CD4-positive, alpha-beta T cell treated with Interferon gamma for 1 hour (primary cell): ENCODE data around the gene GBX1.

Experiments used
- DNase-seq: peaks from one replicate; pipeline ENCODE4 v3.0.0-alpha.2; 2020

GBX1 gene

GRCh38 chr7:151138153-151138851 is 29.2 kb downstream of the GBX1 start:
- DNase-seq, result no peak

GRCh38 chr7:151137791-151138152 is 29.7 kb downstream of the GBX1 start:
- DNase-seq, result no peak

- DNase-seq, result no peak
These were observed 30.3 kb downstream of the GBX1 start for GRCh38 chr7:151137076-151137675.

GRCh38 chr7:151135866-151136843 is 31.3 kb downstream of the GBX1 start:
- DNase-seq, result no peak

- no peak for DNase-seq
These were observed 32.0 kb downstream of the GBX1 start for GRCh38 chr7:151135525-151135845.

- DNase-seq, result no peak
These were observed 32.6 kb downstream of the GBX1 start for GRCh38 chr7:151134743-151135524.

GRCh38 chr7:151133986-151134742 is 33.3 kb downstream of the GBX1 start:
- DNase-seq, result no peak

GRCh38 chr7:151133266-151133985 is 34.1 kb downstream of the GBX1 start:
- no peak for DNase-seq

GRCh38 chr7:151132461-151133205 is 34.9 kb downstream of the GBX1 start:
- DNase-seq, result no peak

- DNase-seq, result no peak
These were observed 35.8 kb downstream of the GBX1 start for GRCh38 chr7:151131592-151132293.

- no peak for DNase-seq
These were observed 36.3 kb downstream of the GBX1 start for GRCh38 chr7:151131224-151131591.

- DNase-seq, result no peak
These were observed 36.7 kb downstream of the GBX1 start for GRCh38 chr7:151130741-151131157.

- no peak for DNase-seq
These were observed 37.4 kb downstream of the GBX1 start for GRCh38 chr7:151129960-151130591.

- DNase-seq, result no peak
These were observed 38.2 kb downstream of the GBX1 start for GRCh38 chr7:151129117-151129959.

GRCh38 chr7:151128716-151129115 is 38.8 kb downstream of the GBX1 start:
- DNase-seq, result no peak

GRCh38 chr7:151128144-151128543 is 39.4 kb downstream of the GBX1 start:
- DNase-seq, result no peak

- no peak for DNase-seq
These were observed 40.9 kb downstream of the GBX1 start for GRCh38 chr7:151126491-151127137.

GRCh38 chr7:151125846-151126481 is 41.5 kb downstream of the GBX1 start:
- DNase-seq, result no peak
